Mammary epithelial cell (primary cell): ENCODE measurements around the gene RPTOR.

Experiments used
- EZH2 ChIP-seq: IDR thresholded peaks from 2 replicates; pipeline ENCODE4 v1.6.1; 2012; ENCODE audit warnings: low read length, inconsistent platforms, borderline replicate concordance
- TF ChIP-seq, protein P1 (sequence below), 2 donors: IDR thresholded peaks in 1 of 2; conservative IDR thresholded peaks in 1 of 2; 2 replicates each; pipeline ENCODE4 v1.5.1; 2011 to 2012; ENCODE audit warnings: inconsistent platforms in 2 of 2, low read length in 2 of 2, mild to moderate bottlenecking in 2 of 2, control low read depth in 1 of 2, low read depth in 1 of 2; ENCODE audit not compliant: insufficient read depth in 1 of 2; ENCODE audit errors: extremely low read depth in 1 of 2

DNA sequence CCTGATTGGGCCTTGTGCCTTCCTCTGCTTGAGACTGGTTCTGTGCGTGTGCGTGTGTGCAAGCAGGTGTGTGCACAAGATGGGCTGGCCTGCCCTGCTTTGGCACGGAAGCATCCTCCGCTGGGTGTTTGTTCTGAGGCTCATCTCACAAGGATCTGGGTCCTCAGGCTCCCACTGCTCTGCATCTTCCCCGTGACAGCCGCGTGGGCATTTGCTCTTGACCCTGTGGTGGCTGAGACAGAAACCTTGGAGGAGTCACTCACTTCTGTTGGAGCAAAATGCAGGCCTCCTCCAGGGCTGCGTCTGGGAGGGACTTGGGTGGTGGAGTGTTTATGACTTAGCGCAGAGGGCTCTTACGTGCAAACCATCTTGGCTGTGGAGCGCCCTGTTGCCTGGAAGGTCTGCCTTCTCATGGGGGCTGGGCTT, 119.2 kb downstream of the RPTOR start:
- TF ChIP-seq, protein P1, sequence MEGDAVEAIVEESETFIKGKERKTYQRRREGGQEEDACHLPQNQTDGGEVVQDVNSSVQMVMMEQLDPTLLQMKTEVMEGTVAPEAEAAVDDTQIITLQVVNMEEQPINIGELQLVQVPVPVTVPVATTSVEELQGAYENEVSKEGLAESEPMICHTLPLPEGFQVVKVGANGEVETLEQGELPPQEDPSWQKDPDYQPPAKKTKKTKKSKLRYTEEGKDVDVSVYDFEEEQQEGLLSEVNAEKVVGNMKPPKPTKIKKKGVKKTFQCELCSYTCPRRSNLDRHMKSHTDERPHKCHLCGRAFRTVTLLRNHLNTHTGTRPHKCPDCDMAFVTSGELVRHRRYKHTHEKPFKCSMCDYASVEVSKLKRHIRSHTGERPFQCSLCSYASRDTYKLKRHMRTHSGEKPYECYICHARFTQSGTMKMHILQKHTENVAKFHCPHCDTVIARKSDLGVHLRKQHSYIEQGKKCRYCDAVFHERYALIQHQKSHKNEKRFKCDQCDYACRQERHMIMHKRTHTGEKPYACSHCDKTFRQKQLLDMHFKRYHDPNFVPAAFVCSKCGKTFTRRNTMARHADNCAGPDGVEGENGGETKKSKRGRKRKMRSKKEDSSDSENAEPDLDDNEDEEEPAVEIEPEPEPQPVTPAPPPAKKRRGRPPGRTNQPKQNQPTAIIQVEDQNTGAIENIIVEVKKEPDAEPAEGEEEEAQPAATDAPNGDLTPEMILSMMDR (conservative IDR thresholded peaks at IDR 0.05 in 1 of 2, IDR thresholded peaks at IDR 0.05 in 1 of 2; ENCODE audit: extremely low read depth in 1 of 2, insufficient read depth in 1 of 2, low read depth in 1 of 2, low read length in 2 of 2), result no peak
- TF ChIP-seq EZH2, result no peak
